EL (cell line): ENCODE results near the gene SIPA1L3.

Experiments used
- DNase-seq: peaks from one replicate; pipeline ENCODE4 v3.0.0-alpha.2; 2016

Gene SIPA1L3

DNA sequence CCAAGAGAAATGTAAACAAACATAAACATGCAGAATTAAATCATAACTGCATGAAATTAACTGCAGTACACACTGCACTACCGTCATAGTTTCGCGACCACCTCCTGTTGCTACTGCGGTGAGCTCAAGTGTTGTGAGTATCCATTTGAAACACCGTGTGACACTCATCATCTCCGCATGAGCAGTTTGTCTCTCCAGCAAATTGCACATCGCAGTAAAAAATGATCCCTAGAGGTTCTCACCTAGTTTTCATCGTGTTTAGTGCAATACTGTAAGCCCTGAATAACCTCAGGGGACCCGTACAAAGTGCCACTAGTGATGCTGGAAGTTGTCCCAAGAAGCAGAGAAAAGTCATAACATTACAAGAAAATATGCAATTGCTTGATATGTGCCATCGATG is 169.3 kb downstream of the SIPA1L3 start:
- DNase-seq: no peak

DNA sequence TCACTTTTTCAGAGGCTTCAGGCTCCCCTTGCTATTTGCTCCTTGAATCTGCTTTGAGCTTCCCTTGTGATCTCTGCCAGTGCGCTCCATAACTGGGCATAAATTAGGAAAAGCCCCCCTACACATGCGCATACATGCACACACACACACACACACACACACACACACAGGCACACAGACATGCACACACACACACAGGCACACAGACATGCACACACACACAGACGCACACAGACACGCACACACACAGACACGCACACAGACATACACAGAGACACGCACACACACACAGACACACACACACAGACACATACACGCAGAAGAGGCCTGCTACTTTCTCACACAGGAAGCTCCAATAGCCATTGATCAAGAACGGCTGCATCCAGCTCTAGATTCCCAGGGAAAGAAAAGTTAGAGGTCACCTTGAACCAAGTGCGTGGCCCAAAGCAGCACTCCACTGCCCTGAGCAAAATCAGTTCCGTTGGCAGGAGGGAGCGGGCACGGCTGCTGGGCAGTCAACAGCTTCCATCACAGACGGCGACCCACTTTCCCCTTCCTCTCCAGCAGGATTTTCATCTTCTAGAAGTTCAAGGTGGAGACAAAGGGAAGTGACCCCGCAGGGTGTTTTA is 171.4 kb downstream of the SIPA1L3 start:
- no peak for DNase-seq

DNA sequence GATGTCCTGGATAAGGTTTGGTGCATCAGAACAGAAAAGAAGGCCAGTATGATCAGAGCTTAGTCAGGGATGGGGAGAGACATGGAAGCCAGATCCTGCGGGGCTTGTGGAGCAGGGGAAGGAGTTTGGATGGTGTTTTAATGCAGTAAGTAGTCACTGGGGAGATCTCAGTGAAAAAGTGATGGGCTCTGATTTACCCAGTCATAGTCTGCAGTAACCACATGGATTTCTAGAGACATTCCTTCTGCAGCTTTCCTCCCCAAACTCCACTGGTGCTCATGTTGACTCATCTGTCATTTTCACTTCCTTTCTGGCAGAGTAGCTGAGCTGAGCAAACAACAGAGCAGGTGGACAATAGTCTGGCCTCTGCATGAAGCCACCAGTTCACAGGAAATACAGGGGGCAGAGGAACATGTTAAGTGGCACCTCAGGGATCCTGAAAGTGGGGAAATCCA is 172.9 kb downstream of the SIPA1L3 start:
- DNase-seq: peak; percentile 88

GRCh38 chr19:38081547-38082255 is 174.7 kb downstream of the SIPA1L3 start:
- no peak for DNase-seq

DNA sequence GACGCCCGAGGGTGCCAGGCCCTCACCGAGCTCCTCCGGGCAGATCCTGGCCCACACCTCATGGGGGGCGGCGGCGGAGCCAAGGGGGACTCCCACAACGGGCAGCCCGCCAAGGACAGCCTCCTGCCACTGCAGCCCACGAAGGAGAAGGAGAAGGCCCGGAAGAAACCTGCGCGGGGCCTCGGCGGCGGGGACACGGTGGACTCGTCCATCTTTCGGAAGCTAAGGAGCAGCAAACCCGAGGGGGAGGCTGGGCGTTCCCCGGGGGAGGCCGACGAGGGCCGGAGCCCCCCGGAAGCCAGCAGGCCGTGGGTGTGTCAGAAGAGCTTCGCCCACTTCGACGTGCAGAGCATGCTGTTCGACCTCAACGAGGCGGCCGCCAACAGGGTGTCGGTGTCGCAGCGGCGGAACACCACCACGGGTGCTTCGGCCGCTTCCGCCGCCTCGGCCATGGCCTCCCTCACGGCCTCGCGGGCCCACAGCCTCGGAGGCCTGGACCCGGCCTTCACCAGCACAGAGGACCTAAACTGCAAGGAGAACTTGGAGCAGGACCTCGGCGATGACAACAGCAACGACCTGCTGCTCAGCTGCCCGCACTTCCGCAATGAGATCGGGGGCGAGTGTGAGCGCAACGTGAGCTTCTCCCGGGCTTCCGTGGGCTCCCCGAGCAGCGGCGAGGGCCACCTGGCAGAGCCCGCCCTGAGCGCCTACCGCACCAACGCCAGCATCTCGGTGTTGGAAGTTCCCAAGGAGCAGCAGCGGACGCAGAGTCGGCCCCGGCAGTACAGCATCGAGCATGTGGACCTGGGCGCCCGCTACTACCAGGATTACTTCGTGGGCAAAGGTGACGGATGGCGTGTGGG is 175.5 kb downstream of the SIPA1L3 start:
- DNase-seq: no peak

DNA sequence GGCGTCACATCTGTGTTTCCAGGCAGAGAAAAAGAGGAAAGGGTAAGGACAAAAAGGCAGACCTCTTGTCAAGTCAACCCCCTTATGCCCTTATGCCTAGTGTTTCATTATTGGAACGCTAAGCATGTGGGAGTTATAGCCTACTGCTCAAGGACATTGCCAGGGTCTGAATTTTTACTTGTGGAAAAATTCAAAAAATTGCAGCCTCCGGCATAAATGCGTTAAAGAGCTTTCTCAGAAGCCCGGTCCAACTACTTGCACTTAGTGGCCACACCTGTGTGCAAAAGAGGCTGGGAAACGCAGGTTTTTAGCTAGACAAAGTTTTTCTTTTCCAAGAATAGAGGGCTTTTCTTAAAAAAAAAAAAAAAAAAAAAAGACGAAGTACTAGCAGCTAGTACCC is 177.2 kb downstream of the SIPA1L3 start:
- DNase-seq: no peak

GRCh38 chr19:38089440-38089839 is 182.4 kb downstream of the SIPA1L3 start:
- no peak for DNase-seq

DNA sequence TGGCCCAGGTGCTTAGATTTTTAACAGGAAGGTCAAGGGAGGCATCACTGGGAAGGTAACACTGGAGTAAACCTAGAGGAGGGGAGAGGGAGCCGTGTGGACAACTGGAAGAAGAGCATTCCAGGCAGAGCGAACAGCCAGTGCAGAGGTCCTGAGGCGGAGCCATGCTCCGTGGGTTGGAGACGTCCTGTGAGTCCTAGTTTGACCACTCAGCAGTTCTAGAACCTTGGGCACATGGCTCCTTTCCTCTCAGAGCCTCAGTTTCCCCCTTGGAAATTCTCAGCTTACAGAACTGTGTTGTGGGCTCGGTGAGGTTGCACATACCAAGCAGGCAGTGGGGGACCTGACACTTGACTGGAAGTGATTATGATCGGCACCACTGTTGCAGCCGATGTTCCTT is 186.1 kb downstream of the SIPA1L3 start:
- DNase-seq: no peak

GRCh38 chr19:38093587-38093986 is 186.6 kb downstream of the SIPA1L3 start:
- no peak for DNase-seq

DNA sequence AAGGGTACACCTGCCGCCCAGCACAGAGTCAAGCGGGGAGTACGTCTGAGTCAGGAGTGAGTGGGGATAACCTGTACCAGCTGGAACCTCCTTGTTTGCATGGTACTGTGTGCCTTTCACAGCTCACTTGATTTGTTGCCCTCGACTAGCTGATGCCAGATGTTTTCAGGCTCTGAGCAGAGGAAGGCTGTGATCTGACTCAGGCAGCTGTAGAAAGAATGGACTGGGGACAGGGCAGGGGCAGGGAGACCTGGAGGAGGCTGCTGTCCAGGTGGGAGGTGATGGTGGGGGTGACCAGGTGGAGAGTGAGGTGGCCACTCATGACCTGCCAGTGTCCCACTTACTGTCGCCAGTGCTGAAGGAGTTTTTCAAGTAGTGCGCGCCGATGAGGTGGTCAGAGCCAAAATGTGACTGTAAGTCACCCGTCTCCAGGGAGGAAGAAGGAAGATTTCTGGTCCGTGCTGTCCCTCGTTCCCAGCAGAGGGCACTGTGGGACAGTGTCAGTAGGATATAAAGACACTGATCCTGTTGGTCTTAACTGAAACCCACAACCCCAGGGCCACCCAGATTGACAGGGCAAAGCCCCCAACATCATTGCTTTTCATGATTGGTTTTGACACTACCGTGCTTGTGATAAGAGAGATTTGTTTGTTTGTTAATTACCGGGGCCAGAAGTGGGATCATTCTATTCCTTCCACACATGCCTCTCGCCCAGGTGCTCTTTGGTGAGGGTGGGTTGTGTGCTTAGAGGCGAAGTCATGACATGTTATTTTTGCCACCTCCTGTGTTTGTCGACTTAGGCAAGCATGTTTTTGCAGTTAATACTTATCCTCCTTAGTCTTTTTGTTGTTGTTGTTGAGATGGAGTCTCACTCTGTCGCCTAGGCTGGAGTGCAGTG is 188.7 kb downstream of the SIPA1L3 start:
- DNase-seq: peak; percentile 63

- no peak for DNase-seq
Measured at GRCh38 chr19:38099966-38100365, 193.0 kb downstream of the SIPA1L3 start.

DNA sequence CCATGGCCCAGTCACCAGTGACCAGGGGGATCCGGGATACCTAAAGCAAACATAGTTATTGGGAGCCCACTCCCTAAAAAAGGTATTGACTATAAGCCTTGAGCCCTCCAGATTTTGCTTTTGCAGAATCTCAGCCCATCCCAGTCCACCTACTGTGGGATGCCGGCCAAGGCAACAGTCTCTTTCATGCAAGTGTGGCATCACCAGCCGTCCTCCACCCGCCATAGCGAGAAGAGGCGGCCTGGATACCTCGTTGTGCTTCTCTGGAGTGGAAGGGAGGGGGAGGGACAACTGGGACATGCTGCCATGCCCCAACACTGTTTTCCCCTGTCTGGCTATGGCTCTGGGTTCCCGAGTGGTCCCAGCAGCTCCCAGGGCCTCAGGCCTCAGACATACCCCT is 193.6 kb downstream of the SIPA1L3 start:
- DNase-seq: no peak

DNA sequence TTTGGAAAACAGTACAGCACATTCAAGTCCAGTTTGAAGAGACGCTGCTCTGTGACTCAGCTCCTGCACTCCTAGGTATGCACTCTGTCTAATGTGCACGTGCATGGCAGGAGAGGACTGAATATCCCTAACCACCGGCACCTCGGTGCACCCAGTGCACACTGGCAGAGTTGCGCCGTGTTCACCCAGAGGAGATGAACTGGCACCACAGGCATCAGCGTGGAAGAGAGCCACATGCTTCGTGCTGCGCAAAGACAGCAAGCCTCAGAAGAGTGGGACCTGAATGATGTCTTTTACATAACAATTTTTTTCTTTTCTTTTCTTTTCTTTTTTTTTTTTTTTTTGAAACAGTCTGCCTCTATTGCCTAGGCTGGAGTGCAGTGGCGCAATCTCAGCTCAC is 194.7 kb downstream of the SIPA1L3 start:
- no peak for DNase-seq

GRCh38 chr19:38105574-38105973 is 198.6 kb downstream of the SIPA1L3 start:
- no peak for DNase-seq

DNA sequence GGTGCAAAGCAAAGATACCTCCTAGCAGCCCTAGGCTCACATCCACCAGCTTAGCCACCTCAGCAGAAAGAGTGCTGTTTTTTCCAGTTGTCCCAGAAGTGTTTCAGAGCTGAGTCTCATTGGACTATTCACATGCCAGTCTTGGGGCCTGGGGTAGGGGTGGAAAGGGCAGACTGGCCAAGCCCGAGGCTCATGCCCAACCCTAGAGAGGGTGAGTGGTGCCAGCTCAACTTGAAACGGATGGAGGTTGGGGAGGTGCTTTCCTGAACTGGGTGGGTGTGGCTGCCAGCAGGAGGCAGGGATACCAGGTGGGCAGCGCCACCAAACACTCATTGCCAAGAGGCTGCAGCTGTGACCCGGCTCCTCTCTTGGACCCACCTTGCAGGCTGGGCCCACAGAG is 200.1 kb downstream of the SIPA1L3 start:
- no peak for DNase-seq

- no peak for DNase-seq
Measured at GRCh38 chr19:38111898-38112297, 204.9 kb downstream of the SIPA1L3 start.

GRCh38 chr19:38114651-38115050 is 207.6 kb downstream of the SIPA1L3 start:
- DNase-seq: no peak

DNA sequence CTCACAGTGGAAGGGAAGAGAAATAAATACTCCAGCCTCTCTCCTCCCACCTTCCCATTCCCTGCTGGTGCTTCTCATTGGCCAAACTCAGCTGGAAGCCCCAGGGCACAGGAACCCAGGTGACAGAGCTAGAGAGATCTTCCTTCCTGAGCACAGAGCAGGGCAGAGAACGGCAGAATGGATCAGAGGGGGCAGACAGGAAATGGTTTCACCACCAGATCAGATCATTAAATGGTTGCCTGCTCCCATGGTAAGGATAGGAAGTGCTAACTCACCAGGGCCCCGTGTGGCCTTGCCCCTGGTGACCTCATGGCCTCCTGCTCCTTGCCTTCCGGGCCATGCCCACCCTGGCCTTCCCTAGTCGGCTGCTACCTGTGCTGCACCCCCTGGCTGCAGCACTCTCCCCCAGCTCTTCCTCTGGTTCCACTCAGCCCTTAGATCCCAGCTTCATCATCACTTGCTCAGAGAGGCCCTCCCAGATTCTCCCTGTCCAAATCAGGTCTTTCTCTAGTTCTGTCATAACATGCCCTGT is 208.3 kb downstream of the SIPA1L3 start:
- no peak for DNase-seq

- no peak for DNase-seq
Measured at GRCh38 chr19:38118176-38118575, 211.2 kb downstream of the SIPA1L3 start.

DNA sequence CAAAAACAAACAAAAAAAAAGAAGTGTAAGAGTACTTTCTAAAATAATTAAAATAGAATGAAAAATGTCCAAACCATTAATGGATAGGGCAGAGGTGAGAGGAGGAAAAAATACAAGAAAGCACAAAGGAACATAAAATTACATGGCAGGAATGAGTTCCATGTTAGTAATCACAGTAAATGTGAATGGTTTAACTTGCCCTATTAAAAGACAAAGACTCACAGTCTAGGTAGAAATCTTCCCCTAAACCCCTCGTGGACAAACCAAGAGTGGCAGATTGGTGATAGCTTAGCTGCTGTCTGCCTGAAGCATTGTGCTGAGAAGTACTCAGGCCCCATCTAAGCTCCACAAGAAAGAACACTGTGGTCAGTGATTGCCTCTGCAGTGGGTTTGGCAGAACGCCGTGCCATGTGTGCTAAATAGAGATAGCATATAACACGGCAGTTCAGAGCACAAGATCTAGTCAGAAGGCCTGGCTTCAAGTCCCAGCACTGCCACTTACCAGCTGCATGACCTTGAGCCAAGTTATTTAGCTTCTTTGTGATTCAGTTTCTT is 213.5 kb downstream of the SIPA1L3 start:
- no peak for DNase-seq

GRCh38 chr19:38122402-38123093 is 215.5 kb downstream of the SIPA1L3 start:
- no peak for DNase-seq
